Mesenteric fat pad (tissue), 1 donor: Measurements from ENCODE around the gene HELZ2. TPM values are rescaled to one million over a fixed set of nuclear protein-coding genes. Genes with fewer than 3 reads are reported as not detected.
A peak's percentile ranks its signal among the peaks of the same experiment; 100 is the strongest.

Source experiments
- DNase-seq: peaks from one replicate; pipeline ENCODE4 v3.0.0-alpha.2; 2020; ENCODE audit warnings: low spot score
- total RNA-seq: library from RNA; stranded (reverse); fragmentation: NEBNext Ultra II Directional; extraction: Animal tissue kit (Norgen Biotek cat#: 25700); gene quantifications from one replicate; pipeline ENCODE4 v1.2.1, GENCODE V29; 2021
- donor health status: DM: yes; HTN: yes; CAD: no.

The HELZ2 gene
- total RNA-seq, 1 donor from 2014 or later, result 50.8 TPM

DNA sequence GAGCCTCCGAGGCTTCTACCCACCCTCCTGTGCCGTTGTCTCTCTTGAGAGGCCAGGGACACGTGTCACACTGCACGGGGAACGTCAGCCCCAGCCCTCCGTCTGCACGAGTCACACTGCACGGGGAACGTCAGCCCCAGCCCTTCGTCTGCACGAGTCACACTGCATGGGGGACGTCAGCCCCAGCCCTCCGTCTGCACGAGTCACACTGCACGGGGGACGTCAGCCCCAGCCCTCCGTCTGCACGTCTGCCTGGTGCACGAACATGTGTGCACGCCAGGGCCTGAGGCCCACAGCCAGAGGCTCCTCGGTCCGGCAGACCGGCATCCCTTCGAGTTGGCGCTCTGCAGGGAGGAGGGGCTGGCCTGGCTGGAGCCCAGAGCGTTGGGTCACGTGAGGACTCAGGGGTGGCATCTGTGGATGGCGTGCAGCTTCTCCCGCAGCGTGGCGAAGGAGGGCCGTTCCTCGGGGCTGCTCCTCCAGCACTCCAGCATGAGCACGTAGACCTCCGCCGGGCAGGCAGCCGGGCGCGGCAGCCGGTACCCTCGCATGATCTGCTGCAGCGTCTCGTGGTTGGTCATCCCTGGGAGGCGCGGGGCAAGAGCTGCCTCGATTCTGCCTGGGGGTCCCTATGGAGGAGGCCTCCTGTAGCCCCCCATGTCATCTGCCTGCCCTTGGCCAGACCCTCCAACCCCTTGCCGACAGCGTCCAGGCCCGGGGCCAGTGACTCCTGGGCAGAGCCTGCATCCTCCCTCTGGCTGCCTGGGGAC lies 33.4 kb downstream of the HELZ2 start:
- DNase-seq, result no peak

DNA sequence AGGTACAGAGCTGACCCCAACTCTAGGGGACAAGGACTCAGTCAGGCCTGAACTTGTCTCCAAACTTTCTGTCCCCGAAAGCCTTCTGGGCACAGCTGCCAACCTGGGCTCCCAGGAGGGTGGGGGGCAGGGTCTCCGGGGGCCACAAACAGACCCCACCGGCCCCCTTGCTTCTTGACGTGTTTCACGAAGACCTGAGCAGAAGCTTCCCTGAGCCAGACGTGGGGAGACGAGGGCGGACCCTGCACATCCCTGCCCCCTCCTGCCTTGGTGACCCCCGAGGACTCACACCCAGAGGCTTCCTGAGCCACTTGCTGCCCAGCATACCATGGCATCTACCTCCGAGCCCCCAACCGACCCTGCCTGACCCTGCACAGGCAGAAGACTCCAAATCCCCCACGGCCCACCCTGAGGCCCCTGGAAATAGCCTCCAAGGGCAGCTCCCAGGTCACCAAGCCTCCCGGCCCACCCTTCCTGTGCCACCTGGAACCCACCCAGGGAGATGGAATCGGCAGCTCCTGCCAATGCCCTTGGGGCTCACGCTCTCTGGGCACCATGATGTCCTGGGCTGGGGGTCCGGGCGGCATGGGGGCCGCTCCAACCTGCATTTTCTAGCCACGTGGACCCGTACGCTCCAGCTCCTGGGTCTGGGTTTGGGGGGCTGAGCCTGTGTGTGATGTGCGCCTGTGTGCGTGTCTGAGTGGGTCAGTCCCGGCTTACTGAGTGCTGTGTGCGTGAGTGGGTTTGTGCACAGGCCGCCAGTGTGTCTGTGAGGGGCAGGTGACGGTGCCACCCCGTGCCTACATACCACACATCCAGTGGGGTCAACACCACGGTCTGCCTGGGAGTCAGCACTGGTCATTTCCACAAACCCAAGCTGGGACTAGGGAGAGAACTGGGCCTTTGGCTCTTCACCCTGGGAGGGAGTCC lies 34.3 kb downstream of the HELZ2 start:
- no peak for DNase-seq

DNA sequence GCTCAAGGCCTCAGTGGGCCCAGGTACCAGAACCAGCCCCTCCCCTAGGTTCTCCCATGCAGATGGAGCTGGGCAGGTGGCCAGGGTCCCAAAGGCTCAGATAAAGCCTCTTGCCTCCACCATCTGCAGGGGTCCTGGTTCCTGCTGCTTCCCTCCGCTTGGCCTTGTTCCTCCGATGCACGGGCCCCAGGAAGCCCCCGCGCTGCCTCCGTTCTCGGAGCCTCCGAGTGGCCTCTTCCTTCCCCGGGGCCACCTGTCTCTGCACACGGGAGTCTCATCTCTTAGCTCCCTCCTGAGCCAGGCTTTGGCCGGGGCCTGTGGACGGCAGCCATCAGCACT lies 35.0 kb downstream of the HELZ2 start:
- DNase-seq, result no peak

DNA sequence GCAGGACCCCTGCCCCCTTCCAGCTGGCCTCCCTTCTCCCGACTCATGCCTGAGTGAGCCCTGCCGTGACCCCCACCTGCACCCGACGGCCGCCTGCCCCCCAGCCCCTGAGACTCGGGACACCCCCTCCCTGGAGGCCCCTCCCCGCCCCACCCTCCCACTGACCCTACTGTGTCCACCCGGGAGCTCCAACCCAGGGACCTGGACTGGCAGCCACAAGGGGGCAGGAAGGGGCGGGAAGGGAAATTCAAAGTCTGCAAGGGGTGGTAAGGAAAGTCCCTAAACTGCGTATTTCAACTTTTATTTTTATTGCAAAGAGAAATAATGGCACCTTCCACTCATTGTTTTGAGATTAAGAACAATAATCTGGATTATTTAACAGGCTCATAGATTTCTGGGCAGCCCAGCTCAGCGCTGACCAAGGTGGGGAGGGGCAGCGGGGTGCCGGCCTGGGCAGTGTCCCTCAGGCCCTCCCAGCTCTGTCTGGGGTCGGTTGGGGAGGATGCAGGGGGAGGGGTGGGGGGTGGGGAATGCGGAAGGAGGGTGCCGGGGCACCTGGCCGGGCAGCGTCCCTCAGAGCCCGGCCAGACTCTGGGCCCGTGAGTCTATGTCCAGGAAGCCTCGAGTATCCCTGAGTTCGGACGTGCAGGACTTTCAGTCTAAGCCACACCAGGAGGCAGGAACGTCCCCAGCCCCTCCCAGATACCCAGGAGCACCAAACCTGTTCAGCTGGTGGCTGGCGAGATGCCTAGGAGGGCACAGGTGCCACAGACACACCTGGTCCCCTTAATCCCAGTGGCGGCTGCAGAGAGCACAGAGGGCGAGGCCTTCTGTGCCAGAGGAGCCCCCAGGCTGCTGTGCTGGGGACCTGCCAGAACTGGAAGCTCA lies 35.6 kb downstream of the HELZ2 start:
- DNase-seq, result no peak

DNA sequence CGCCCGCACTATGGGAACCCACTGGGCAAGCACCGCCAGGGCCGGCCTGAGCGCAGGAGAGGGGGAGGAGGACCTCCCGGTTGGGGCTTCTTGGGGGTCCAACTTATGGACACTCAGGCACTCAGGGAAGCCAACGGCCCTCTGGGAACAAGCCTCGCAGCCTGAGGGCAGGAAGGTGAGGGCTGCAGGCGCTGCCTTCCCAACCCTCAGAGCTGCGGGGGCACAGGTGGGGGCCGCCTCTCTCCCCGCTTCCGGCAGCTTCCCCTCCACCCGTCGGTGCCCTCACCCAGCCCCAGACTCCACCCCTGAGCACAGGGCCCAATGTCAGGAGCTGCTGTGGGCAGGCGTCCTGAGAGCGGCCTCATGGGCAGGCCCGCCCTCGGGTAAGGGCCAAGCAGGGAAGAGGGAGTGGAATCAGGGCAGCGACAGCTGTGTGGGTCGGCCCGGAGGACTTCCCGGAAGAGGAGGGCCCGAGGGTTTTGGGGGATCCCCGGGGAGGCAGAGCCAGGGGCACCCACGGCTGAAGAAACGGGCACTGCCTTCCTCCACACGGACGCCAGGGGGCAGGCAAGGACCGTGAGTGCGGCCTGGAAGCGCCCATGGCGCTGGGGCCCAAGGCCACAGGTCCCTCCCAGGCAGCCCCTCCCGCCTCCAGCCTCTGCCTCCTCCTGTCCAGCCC lies 36.4 kb downstream of the HELZ2 start:
- peak; percentile 96 for DNase-seq

DNA sequence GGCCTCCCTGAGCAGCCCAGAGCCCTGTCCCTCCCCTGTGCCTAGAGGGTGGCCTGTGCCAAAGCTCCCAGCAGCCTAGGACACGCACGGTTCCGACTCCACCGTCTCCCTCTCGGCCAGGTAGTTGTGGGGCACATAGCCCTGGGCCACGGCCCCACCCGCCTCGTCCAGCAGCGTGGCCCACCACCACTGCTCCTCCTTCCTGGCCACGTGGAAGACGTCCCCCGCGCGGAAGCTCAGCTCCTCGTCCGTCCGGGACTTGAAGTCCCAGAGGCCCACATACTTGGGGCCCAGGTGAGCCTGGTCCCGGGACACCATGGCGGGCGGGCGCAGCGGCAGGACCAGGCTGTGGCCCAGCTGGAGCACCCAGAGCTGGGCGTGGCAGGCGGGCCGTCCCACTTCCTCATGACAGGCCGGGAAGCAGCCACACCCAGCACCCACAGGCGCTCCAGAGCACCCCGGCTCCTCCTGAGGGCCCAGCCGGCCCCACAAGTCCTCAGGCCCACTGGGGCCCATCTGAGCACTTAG lies 37.0 kb downstream of the HELZ2 start, which contains the start of gene PTK6:
Gene PTK6 (minus strand): TSS at position 380 of the 528 bp plus-strand sequence. CDS start 62 bp downstream, at position 318.
- DNase-seq, result no peak

DNA sequence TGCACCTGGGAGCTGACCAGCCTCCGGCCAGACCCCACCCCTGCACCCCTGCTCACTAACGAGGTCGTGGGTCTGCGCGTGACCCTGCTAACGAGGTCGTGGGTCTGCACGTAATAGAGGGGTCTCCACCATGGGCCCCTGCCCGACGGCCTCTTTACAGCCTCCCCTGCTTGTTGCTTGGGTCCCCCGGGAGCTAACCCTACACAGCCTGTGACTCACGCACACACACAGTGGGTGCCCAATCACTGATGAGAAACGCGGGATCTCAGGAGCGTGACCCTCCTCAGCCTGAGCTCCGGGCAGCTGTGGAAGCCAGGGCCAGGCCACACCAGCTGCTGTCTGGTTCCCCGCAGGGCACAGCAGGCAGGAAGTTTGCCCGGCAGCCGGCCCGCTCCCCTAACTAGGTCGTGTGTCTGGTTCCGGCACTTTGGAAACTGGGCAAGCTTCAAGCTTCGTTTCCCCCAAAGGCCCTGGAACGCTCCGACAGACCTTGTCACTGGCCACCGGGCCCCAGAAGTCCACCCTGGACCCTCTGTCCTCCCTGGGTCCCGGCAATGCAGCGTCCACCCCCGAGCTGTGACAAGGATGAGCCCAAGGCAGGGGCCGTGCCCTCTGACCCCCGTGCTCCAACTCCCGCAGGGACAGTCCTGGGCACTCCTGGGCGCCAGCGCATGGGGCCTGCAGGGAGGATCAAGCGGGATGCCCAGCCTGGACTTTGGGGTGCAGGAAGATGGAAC lies 37.6 kb downstream of the HELZ2 start:
- no peak for DNase-seq

DNA sequence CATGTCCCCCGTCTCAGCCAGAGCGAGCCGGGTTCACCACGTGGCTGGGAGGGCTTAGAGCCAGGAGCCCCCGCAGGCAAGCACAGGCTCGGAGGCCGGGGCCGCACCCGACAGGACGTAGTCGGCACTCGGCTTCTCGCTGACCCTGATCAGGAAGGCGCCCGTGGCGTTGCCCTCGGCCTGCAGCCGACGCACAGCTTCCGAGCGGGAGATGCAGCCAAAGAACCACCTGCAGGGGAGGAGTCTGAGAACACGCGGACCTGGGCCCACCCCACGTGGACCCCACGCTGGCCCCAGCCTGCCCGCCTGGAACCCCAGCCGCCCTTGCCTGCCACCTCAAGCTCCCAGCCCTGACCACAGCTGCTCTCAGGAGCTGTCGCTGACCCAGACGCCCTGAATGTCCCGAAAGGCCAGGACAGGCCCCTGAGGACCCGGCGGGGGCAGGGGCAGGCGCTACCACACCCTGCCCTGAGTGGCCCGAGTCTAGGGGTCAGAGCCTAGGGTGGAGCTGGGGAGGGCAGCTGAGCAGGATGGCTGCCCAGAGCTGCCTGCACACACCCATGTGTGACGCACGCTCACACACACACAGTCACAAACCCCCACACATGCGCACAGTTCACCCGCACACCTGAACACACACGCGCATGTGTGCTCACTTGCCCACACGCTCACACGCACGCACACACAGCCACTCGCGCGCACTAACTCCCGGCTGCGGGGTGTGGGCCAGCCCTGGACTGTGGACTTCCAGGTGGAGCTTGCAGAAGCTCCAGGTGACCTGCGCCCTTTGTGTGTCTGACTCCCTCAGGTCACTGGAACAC lies 39.0 kb downstream of the HELZ2 start:
- no peak for DNase-seq

DNA sequence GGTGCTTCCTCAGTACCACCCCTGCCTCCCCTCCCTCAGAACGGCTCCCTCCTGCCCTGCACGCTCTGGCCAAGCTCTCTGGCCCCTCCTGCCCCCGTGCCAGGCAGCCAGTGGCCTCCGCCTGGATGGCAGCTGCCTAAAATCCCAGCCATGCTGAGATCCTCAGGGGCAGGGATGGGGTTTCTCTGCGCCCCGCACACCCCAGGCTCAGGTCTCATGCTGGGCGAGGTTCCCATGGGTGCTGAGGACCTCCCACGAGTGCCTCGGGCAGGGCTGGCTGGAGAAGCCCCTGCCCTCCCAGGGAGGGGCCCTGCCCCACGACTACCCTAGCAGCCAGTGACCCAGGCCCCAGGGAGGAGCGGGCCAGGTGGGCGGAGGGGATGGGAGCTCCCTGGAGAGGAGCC lies 39.6 kb downstream of the HELZ2 start:
- no peak for DNase-seq

DNA sequence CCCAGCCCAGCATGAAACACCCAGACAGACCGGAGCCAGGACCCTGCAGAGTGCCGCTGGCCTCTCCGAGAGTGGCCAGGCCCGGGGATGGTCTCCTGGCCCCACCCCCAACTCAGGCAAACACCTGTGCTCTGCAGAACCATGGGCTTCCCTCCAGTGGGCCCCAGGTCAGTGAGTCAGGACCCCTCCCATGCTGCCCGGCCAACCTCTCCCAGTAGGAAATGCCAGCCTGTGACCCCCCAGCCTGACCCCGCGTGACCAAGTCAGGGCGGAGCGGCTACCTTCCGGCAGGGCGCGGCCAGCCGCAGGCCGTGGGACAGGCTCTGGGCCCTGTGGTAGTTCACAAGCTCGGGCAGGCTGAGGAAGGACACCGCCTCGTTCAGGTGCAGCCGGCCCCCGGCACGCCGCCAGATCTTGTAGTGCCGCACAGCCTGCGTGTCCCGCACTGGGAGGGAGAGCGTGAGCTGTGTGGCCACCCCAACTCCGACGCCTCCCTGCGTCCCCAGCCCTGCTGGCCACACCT lies 40.1 kb downstream of the HELZ2 start:
- DNase-seq, result no peak

DNA sequence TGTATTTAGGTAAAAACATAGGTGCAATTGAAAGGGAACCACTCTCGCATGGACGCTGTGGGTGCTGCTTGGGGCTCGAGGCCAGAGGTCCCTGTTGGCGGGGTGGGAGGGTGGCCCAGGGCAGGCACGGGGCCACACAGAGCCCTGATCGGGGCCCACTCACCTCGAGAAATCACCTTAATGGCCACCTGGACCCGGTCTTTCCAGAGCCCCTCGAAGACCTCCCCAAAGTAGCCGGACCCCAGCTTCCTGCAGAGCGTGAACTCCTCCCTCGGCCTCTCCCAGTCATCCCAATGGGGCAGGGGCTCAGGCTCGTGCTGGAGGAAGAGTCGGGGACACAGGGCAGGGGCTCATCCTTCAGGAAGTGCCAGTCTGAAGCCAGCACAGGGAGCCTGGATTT lies 40.7 kb downstream of the HELZ2 start:
- DNase-seq, result no peak

DNA sequence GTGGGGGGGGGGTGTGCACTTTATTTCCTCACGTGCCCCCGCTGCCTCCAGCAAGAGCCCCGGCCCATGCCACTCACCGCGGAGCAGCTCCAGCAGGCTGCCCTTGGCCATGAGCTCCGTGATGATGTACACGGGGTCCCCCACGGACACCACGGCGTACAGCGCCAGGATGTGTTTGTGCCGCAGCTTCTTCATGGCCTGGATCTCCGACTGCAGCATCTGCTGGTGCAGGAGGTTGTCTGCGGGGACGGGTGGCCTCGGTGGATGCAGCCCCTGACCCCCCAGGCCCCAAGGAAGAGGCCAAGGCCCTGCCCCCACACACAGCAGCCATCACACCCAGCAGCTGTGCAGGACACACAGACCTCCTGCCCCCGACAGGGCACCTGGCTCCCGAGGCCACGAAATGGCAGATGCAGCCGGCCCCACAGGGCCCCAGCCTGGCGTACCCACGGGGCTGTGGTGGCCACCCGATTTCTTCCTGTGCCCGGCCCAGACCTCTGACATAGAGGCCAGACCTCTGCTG lies 41.5 kb downstream of the HELZ2 start:
- no peak for DNase-seq

DNA sequence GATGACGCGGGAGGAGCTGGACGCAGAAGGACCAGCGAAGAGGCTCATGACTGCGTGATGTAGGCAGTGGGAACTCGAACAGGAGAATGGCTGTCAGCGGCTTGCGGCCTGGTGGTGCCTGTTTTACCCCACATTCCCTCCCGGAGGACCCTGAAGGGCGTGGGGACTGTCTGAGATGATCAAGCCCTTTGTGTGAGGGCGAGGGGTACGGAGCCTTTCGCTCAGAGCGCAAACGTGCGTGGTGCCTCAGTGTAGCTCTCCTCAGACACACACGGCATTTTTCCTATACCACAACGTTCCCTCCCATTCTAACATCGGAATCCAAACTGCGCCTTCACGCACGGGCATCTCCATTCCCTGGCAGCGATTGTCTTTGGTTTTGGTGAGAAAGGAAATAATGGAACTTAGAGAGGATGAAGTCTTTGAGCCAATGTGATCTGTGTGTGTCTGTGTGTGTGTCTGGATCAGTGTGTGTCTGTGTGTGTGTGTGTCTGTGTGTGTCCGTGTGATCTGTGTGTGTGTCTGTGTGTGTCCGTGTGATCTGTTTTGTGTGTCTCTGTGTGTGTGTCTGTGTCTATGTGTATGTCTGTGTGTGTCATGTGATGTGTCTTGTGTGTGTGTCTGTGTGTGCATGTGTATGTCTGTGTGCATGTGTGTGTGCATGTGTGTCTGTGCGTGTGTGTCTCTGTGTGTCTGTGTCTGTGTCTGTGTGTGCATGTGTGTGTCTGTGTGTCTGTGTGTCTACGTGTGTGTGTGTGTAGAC lies 42.2 kb downstream of the HELZ2 start:
- no peak for DNase-seq

DNA sequence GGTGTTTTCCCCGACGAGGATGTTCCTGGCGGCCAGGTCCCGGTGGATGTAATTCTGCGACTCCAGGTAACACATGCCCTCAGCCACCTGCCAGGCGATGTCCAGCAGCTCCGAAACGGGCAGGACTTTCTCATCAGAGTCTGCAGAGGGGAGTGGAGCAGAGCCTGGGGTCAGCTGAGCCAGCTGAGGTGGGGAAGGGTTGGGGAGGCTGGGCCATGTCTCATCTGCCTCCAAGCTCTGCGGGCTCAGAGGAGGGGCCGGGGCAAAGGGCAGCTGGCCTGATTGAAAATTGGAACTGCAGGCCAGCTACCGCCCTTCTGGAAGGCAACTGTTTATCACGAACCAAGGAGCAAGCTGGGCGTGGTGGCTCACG lies 43.3 kb downstream of the HELZ2 start:
- no peak for DNase-seq

DNA sequence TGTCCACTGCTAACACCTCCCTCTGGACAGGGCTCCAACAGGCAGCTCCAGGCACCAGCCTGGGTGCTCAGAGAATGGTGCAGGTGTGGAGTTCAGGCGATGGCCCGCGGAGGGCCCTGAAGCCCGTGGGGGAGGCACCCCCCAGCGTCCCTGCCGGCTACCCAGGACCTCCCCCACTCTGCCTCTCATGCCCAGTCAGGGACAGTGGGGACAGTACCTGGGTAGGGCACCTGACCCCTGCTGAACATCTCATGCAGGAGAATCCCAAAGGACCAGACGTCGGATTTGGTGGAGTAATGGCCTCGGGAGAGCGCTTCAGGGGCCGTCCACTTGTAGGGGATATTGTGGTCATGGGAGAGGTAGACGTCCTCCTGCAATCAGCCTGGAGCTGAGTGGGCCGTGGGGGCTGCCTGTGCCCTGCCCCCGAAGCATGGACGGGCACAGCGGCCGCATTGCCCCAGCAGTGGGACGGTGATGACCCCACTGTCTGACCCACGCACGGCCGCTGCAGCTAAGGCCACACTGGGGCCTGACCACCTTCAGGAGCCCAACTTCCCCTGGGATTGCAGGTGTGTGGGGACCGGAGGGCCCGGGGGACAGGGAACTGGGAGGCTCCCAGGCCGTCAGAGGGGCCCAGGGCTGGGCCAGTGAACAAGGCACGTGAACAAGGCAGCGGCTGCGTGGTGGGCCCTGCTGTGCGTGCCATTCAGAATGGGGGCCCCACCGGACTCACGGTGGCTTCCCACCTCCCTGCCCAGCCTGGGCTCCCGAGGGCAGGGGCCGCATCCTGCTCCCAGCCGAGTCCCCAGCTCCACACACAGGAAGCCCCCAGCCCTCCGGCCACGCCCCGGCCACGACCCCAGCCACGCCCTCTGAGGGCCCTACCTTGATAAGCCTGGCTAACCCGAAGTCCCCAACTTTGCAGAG lies 43.9 kb downstream of the HELZ2 start:
- DNase-seq, result no peak

DNA sequence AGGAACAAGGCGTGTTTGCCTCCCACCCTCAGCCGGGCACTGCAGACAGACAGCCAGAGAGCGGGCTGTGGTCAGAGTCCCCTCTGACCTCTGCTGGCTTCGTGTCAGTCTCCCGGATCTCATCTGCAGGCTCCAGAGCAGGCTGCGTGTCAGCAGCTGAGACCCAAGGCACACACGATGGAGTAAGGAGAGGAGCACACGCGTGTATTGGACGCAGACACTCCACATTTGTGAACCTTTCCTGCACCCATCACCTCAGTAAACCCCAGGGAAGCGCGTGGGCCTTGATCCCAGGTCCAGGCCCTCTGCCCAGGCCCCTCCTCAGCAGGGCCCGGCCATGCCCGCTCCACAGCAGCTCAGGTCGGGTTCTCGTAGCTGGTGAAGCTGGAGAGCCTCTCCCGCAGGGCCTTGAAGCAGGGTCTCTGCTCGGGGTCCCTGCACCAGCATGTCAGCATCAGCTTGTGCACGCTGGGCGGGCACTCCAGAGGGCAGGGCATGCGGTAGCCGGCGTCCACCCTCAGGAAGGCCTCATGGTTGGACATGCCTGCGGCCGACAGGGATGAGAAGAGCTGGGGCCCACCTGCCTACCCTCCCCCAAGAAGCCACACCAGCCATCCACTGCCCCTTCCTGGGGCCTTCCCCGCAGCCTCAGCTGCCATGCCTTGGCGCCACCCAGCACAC lies 44.7 kb downstream of the HELZ2 start:
- DNase-seq, result no peak
